Mucosa of stomach (tissue), 1 donor: ENCODE results near the gene PANK1.

ENCODE experiments used
- H3K27me3 ChIP-seq: one replicate; pipeline ENCODE4 v1.7.0; 2013; ENCODE audit warnings: mild to moderate bottlenecking, low read length; ENCODE audit not compliant: control insufficient read depth, insufficient read depth
- H3K36me3 ChIP-seq: one replicate; pipeline ENCODE4 v1.7.0; 2013; ENCODE audit warnings: low read length; ENCODE audit not compliant: control insufficient read depth, insufficient read depth
- H3K4me1 ChIP-seq: one replicate; pipeline ENCODE4 v1.7.0; 2013; ENCODE audit warnings: mild to moderate bottlenecking, low read length; ENCODE audit not compliant: control insufficient read depth, insufficient read depth
- H3K4me3 ChIP-seq: one replicate; pipeline ENCODE4 v1.7.0; 2013; ENCODE audit warnings: low read length
- H3K9ac ChIP-seq: one replicate; pipeline ENCODE4 v1.7.0; 2013; ENCODE audit warnings: mild to moderate bottlenecking, low read length, moderate library complexity
- H3K9me3 ChIP-seq: one replicate; pipeline ENCODE4 v1.7.0; 2013; ENCODE audit warnings: mild to moderate bottlenecking, low read length, moderate library complexity; ENCODE audit not compliant: control insufficient read depth
- donor health status: Pancreatic carcinoma.

PANK1 gene

DNA sequence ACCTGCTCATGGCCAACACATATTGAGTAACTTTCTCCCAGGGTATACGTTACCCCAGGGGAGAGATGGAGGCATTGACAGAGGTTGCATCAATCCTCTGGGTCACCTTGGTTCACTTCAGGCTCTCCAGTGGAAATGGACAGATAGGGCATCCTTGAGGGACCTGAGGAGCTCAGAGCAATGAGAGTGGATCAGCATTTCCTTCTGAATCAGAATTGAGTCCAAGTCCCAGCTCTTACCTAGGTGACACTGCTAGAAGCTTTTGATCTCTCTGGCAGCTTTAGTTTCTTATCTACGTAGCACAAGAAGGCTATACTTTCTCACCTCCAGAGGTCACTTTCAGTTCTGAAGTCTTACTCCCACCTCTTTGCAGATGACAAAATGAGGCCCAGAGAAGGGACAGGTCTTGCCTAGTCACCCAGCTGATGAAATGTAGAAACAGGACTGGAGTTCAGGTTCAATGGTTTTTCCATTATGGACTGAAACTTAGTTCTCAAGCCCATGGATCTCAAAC, 35.2 kb downstream of the PANK1 start:
- Histone ChIP-seq H3K27me3 (no peaks in the 10 kb centered on the region), H3K4me3 (no peak overlapping the region)

GRCh38 chr10:89604200-89604599, 40.8 kb downstream of the PANK1 start:
- H3K27me3 ChIP-seq, result no peaks in the 10 kb centered on the region
- no peak overlapping the region for H3K4me3 ChIP-seq
- H3K36me3 ChIP-seq, result no peaks in the 10 kb centered on the region
- no peaks in the 10 kb centered on the region for H3K4me1 ChIP-seq
- no peaks in the 10 kb centered on the region for H3K9me3 ChIP-seq
- no peak overlapping the region for H3K9ac ChIP-seq

More for the DNA sequence above, 35.2 kb downstream of the PANK1 start:
- H3K9me3 ChIP-seq, result no peaks in the 10 kb centered on the region
- H3K36me3 ChIP-seq, result no peaks in the 10 kb centered on the region
- H3K9ac ChIP-seq, result no peak overlapping the region
- H3K4me1 ChIP-seq, result no peaks in the 10 kb centered on the region

DNA sequence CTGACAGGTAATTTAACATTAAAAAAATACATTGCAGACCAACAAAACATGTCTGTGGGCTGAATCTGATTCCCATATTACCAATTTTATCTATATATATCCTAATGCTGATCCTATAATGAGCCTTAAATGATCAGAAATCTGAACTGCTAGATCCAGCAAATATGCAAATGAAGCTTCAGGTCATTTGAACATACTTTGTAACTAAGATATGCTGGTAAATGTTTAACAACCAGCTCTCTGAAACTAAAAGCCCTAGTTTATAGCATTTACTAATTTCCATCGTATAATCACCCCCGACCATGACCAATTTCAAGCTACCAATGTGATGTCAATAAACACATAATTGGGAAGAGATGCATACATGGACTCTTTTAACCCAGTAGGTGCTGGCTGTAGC, 42.1 kb downstream of the PANK1 start:
- H3K9ac ChIP-seq, result no peak overlapping the region
- no peaks in the 10 kb centered on the region for H3K27me3 ChIP-seq
- no peak overlapping the region for H3K4me3 ChIP-seq
- H3K4me1 ChIP-seq, result no peaks in the 10 kb centered on the region
- no peaks in the 10 kb centered on the region for H3K9me3 ChIP-seq
- H3K36me3 ChIP-seq, result no peaks in the 10 kb centered on the region

GRCh38 chr10:89601728-89602361, 43.2 kb downstream of the PANK1 start:
- Histone ChIP-seq H3K9me3 (no peaks in the 10 kb centered on the region), H3K36me3 (no peaks in the 10 kb centered on the region), H3K27me3 (no peaks in the 10 kb centered on the region), H3K4me1 (no peaks in the 10 kb centered on the region), H3K4me3 (no peak overlapping the region), H3K9ac (no peak overlapping the region)

DNA sequence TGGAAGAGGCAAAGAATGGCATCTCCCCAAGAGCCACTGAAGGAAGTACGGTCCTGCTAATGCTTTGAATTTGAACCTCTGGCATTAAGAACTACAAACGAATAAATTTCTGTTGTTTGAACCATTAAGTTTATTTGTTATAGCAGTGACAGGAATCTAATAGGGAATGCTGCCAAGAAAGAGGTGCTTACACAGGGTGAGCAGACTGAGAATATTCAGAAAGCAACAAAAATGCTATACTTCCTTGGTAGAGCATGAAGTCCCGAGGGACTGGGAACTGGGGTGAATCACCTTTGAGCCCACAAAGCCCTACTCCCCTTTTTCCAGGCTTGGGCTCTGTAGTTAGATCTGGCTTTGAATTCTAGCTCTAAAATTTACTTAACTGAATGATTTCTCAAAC, 45.0 kb downstream of the PANK1 start:
- Histone ChIP-seq H3K4me1 (no peaks in the 10 kb centered on the region), H3K4me3 (no peak overlapping the region), H3K9me3 (no peaks in the 10 kb centered on the region), H3K36me3 (no peaks in the 10 kb centered on the region), H3K9ac (no peak overlapping the region), H3K27me3 (no peaks in the 10 kb centered on the region)

DNA sequence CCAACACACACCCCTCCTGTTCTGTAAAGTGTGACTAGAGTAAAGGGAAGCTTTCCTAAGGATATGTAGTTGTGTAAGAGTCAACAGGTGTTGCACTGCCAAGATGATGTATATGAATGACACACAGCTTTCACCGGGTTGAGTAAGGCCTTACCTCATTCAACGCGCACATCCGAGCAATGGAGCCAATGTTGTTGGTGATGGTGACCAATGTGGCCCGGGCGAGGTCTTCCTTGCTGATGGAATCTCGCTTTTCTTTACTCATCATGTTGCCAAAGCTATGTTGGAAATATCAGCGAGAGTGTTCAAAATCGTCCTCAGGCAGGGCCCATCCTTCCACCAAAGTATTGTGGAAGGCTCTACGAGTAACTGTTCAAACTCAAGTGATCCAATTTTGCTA, 52.0 kb downstream of the PANK1 start:
- Histone ChIP-seq H3K9ac (no peak overlapping the region), H3K9me3 (no peaks in the 10 kb centered on the region), H3K4me1 (no peaks in the 10 kb centered on the region), H3K4me3 (no peak overlapping the region), H3K36me3 (no peaks in the 10 kb centered on the region), H3K27me3 (no peaks in the 10 kb centered on the region)

- Histone ChIP-seq H3K36me3 (no peaks in the 10 kb centered on the region), H3K27me3 (no peaks in the 10 kb centered on the region), H3K9me3 (no peaks in the 10 kb centered on the region), H3K9ac (no peak overlapping the region), H3K4me3 (no peak overlapping the region), H3K4me1 (no peaks in the 10 kb centered on the region)
Observed at GRCh38 chr10:89592539-89592938, 52.5 kb downstream of the PANK1 start.

GRCh38 chr10:89591796-89592271, 53.2 kb downstream of the PANK1 start:
- Histone ChIP-seq H3K4me3 (no peak overlapping the region), H3K9ac (no peak overlapping the region), H3K36me3 (no peaks in the 10 kb centered on the region), H3K27me3 (no peaks in the 10 kb centered on the region), H3K4me1 (no peaks in the 10 kb centered on the region), H3K9me3 (no peaks in the 10 kb centered on the region)

DNA sequence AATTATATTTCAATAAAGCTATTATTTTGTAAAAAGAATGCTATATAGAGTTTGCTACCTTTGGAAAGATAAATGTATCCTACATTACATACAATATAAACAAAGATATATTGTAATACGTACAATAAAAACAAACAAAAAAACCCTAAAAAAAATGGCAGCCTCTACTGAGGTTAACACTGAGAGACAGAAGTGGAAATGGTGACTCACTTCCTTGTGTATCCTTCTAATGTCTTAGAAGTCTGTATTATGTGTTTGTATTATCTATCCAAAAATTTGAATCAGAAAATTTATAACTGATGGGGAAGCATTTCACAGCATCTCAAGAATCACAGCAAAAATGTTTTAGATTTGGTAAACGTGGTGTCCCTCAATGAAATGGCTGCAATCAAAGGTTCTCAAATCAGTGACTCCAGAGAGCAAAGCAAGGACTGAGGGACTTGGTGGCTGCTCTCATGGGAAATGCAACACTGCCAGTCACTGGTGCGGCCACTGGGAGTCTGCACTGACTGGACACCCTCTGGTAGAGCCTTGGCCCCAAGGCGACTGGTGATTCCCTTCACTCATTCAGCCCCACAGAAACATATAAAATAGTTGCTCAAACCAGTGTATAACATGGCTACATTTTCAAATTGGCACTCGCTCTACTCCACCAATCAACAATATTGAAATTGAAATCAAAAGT, 53.8 kb downstream of the PANK1 start:
- Histone ChIP-seq H3K4me1 (no peaks in the 10 kb centered on the region), H3K36me3 (no peaks in the 10 kb centered on the region), H3K9me3 (no peaks in the 10 kb centered on the region), H3K9ac (no peak overlapping the region), H3K4me3 (no peak overlapping the region), H3K27me3 (no peaks in the 10 kb centered on the region)

- no peak overlapping the region for H3K4me3 ChIP-seq
- H3K27me3 ChIP-seq, result no peaks in the 10 kb centered on the region
- H3K9ac ChIP-seq, result no peak overlapping the region
- no peaks in the 10 kb centered on the region for H3K4me1 ChIP-seq
- no peaks in the 10 kb centered on the region for H3K9me3 ChIP-seq
- H3K36me3 ChIP-seq, result no peaks in the 10 kb centered on the region
Observed at GRCh38 chr10:89590326-89590725, 54.7 kb downstream of the PANK1 start.

GRCh38 chr10:89589101-89589720, 55.8 kb downstream of the PANK1 start:
- no peaks in the 10 kb centered on the region for H3K27me3 ChIP-seq
- H3K9ac ChIP-seq, result no peak overlapping the region
- no peaks in the 10 kb centered on the region for H3K36me3 ChIP-seq
- no peaks in the 10 kb centered on the region for H3K4me1 ChIP-seq
- H3K9me3 ChIP-seq, result no peaks in the 10 kb centered on the region
- H3K4me3 ChIP-seq, result no peak overlapping the region

GRCh38 chr10:89588671-89589070, 56.4 kb downstream of the PANK1 start:
- Histone ChIP-seq H3K9ac (no peak overlapping the region), H3K9me3 (no peaks in the 10 kb centered on the region), H3K4me3 (no peak overlapping the region), H3K36me3 (no peaks in the 10 kb centered on the region), H3K27me3 (no peaks in the 10 kb centered on the region), H3K4me1 (no peaks in the 10 kb centered on the region)
